B cell (primary cell): Measurements from ENCODE around the gene MPHOSPH8.
"Not testable (repeated sequence)": the region's sequence is repeated elsewhere in the genome, so short reads cannot be mapped to it uniquely, and the experiment has no call there.

Source experiments
- EZH2 ChIP-seq: IDR thresholded peaks from 2 replicates; pipeline ENCODE4 v1.6.1; 2012; ENCODE audit warnings: borderline replicate concordance, low read depth, mild to moderate bottlenecking, moderate library complexity, low read length; ENCODE audit not compliant: insufficient read depth, poor library complexity, severe bottlenecking
- TF ChIP-seq, protein P1 (sequence below): fragments of 200-600 bp; IDR thresholded peaks from one replicate; pipeline ENCODE4 v1.8.0; 2022; ENCODE audit warnings: antibody characterized with exemption, mild to moderate bottlenecking

DNA sequence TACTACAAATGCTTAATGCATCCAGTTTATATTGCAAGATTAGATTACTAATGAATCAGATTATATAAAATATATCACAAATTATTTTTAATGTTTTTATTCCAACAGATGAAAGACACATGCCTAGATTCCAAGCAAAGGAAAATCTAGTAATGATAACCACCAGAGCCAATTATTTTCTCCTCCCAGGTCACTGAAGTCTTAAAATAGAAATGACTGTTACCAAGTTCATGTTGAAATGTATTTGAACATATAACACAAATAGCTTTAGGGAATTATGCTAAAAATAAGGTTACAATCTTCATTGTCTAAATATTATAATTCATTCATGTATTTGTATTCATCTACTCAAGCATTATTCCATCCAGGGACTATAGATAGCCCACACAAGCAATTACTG is 76.3 kb downstream of the MPHOSPH8 start:
- TF ChIP-seq, protein P1, sequence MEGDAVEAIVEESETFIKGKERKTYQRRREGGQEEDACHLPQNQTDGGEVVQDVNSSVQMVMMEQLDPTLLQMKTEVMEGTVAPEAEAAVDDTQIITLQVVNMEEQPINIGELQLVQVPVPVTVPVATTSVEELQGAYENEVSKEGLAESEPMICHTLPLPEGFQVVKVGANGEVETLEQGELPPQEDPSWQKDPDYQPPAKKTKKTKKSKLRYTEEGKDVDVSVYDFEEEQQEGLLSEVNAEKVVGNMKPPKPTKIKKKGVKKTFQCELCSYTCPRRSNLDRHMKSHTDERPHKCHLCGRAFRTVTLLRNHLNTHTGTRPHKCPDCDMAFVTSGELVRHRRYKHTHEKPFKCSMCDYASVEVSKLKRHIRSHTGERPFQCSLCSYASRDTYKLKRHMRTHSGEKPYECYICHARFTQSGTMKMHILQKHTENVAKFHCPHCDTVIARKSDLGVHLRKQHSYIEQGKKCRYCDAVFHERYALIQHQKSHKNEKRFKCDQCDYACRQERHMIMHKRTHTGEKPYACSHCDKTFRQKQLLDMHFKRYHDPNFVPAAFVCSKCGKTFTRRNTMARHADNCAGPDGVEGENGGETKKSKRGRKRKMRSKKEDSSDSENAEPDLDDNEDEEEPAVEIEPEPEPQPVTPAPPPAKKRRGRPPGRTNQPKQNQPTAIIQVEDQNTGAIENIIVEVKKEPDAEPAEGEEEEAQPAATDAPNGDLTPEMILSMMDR, result not testable (repeated sequence)
- TF ChIP-seq EZH2, result not testable (repeated sequence)
